GM20000 (cell line): ENCODE measurements around the gene TMEM108.

Experiments
- DNase-seq: peaks from one replicate; pipeline ENCODE4 v3.0.0; 2012; ENCODE audit warnings: low spot score
- CTCF ChIP-seq: IDR thresholded peaks from 2 replicates; pipeline ENCODE4 v1.5.1; 2012; ENCODE audit warnings: mild to moderate bottlenecking, control low read depth; ENCODE audit errors: extremely low read depth, missing control alignments

Gene TMEM108

GRCh38 chr3:133328373-133328772, 290.2 kb downstream of the TMEM108 start:
- TF ChIP-seq CTCF: no peak
- no peak for DNase-seq

GRCh38 chr3:133329626-133330025, 291.4 kb downstream of the TMEM108 start:
- no peak for DNase-seq
- TF ChIP-seq CTCF: no peak

- no peak for DNase-seq
- no peak for TF ChIP-seq CTCF
Observed at GRCh38 chr3:133330065-133330464, 291.9 kb downstream of the TMEM108 start.

GRCh38 chr3:133330522-133330921, 292.3 kb downstream of the TMEM108 start:
- DNase-seq: no peak
- no peak for TF ChIP-seq CTCF

GRCh38 chr3:133354721-133355120, 316.5 kb downstream of the TMEM108 start:
- no peak for TF ChIP-seq CTCF

GRCh38 chr3:133360476-133360875, 322.3 kb downstream of the TMEM108 start:
- TF ChIP-seq CTCF: no peak
- DNase-seq: no peak

More at GRCh38 chr3:133354721-133355120, 316.5 kb downstream of the TMEM108 start:
- DNase-seq: no peak

- no peak for DNase-seq
- no peak for TF ChIP-seq CTCF
Observed at GRCh38 chr3:133361011-133361410, 322.8 kb downstream of the TMEM108 start.
